Uterus (tissue), 2 donors: ENCODE results near the gene ZMPSTE24.

ENCODE experiments used
- CTCF ChIP-seq, 4 experiments: fragments of 200-600 bp in 2 of 4; fragments of 450-650 bp in 2 of 4; sonication (generic) in 2 of 4; IDR thresholded peaks; one replicate each; pipeline ENCODE4 v1.5.1; 2016 to 2019; ENCODE audit warnings: antibody characterized with exemption in 4 of 4, mild to moderate bottlenecking in 2 of 4, moderate library complexity in 1 of 4
- POLR2A ChIP-seq, 2 donors: fragments of 450-650 bp; IDR thresholded peaks; one replicate each; pipeline ENCODE4 v1.6.1; 2016; ENCODE audit warnings: antibody characterized with exemption in 2 of 2, mild to moderate bottlenecking in 1 of 2, moderate library complexity in 1 of 2

GRCh38 chr1:40243351-40243750 is 14.7 kb upstream of the ZMPSTE24 start:
- no peak for TF ChIP-seq CTCF (IDR thresholded peaks at IDR 0.05)
- TF ChIP-seq POLR2A (IDR thresholded peaks at IDR 0.05): no peak
